Astrocyte of the spinal cord (primary cell): ENCODE data around the gene CLRN2.

Experiments
- DNase-seq: peaks from one replicate; pipeline ENCODE4 v3.0.0; 2011; ENCODE audit warnings: low read depth, low spot score
- H3K4me3 ChIP-seq: 2 replicates; pipeline ENCODE4 v1.5.1; 2011; ENCODE audit warnings: low read depth, mild to moderate bottlenecking, low read length, moderate library complexity
- CTCF ChIP-seq: IDR thresholded peaks from 2 replicates; pipeline ENCODE4 v1.5.1; 2012; ENCODE audit warnings: low read depth, mild to moderate bottlenecking, low read length, inconsistent platforms
- in situ Hi-C: cut with HindIII; loops from 2 replicates; pipeline ENCODE4 v1.10.0; 2017; ENCODE audit warnings: low sequenced_read_pairs

Gene CLRN2

GRCh38 chr4:17480210-17480927, 34.6 kb upstream of the CLRN2 start:
- TF ChIP-seq CTCF = no peak
- in situ Hi-C loops = no loop called here
- no peak overlapping the region for H3K4me3 ChIP-seq
- no peak for DNase-seq

- H3K4me3 ChIP-seq = no peak overlapping the region
- no peak for TF ChIP-seq CTCF
- in situ Hi-C loops = no loop called here
- no peak for DNase-seq
Measured at GRCh38 chr4:17480955-17481354, 34.0 kb upstream of the CLRN2 start.

- no peak for TF ChIP-seq CTCF
- in situ Hi-C loops = no loop called here
- no peak overlapping the region for H3K4me3 ChIP-seq
- no peak for DNase-seq
Measured at GRCh38 chr4:17482716-17483115, 32.2 kb upstream of the CLRN2 start.

GRCh38 chr4:17489123-17489522, 25.8 kb upstream of the CLRN2 start:
- in situ Hi-C loops = no loop called here
- DNase-seq = no peak
- no peak for TF ChIP-seq CTCF
- no peak overlapping the region for H3K4me3 ChIP-seq

- no peak overlapping the region for H3K4me3 ChIP-seq
- no peak for DNase-seq
- in situ Hi-C loops = no loop called here
- no peak for TF ChIP-seq CTCF
Measured at GRCh38 chr4:17489721-17490120, 25.2 kb upstream of the CLRN2 start.

- TF ChIP-seq CTCF = no peak
- in situ Hi-C loops = no loop called here
- H3K4me3 ChIP-seq = no peak overlapping the region
- DNase-seq = no peak
Measured at GRCh38 chr4:17490575-17491059, 24.3 kb upstream of the CLRN2 start.
